HepG2 (cell line): Measurements from ENCODE around the gene KRT14. TPM values are rescaled to one million over a fixed set of nuclear protein-coding genes. Genes with fewer than 3 reads are reported as not detected.

Experiments used
- HDAC6 ChIP-seq: fragments of 200-600 bp; sonication (generic); IDR thresholded peaks from 2 replicates; pipeline ENCODE4 v1.7.0; 2017; ENCODE audit warnings: mild to moderate bottlenecking, antibody characterized with exemption, low read length, low read depth
- MAFK ChIP-seq, 2 experiments: IDR thresholded peaks in 1 of 2; conservative IDR thresholded peaks in 1 of 2; 2 replicates each; pipeline ENCODE4 v1.6.1; 2011; ENCODE audit warnings: improper control_type of control experiment in 2 of 2, low read length in 2 of 2
- MBD4 ChIP-seq: IDR thresholded peaks from 2 replicates; pipeline ENCODE4 v1.6.1; 2012; ENCODE audit warnings: low read length, inconsistent platforms, borderline replicate concordance
- MXD1 ChIP-seq: sonication (generic); formaldehyde crosslinking; IDR thresholded peaks from 2 replicates; pipeline ENCODE4 v1.4.0; 2020; ENCODE audit warnings: mild to moderate bottlenecking, missing genetic modification reagents
- ONECUT2 ChIP-seq: sonication (generic); formaldehyde crosslinking; IDR thresholded peaks from 2 replicates; pipeline ENCODE4 v1.4.0; 2020; ENCODE audit warnings: missing genetic modification reagents
- SCMH1 ChIP-seq: sonication (generic); formaldehyde crosslinking; IDR thresholded peaks from 2 replicates; pipeline ENCODE4 v1.9.0; 2021; ENCODE audit warnings: missing genetic modification reagents, mild to moderate bottlenecking, borderline replicate concordance
- SOX13 ChIP-seq, 3 experiments: fragments of 450-650 bp in 1 of 3; sonication (generic) in 1 of 3; formaldehyde crosslinking in 1 of 3; IDR thresholded peaks in 2 of 3; conservative IDR thresholded peaks in 1 of 3; 2 replicates each; pipeline versions ENCODE4 v1.5.0 to v1.6.1; 2016 to 2020; ENCODE audit warnings: antibody characterized with exemption in 1 of 3, mild to moderate bottlenecking in 1 of 3, missing compliant biosample characterization in 1 of 3, missing genetic modification reagents in 1 of 3, moderate library complexity in 1 of 3
- SPEN ChIP-seq: sonication (generic); formaldehyde crosslinking; IDR thresholded peaks from 2 replicates; pipeline ENCODE4 v1.5.1; 2020; ENCODE audit warnings: low read depth, mild to moderate bottlenecking, missing genetic modification reagents
- XBP1 ChIP-seq: sonication (generic); formaldehyde crosslinking; IDR thresholded peaks from 2 replicates; pipeline ENCODE4 v1.5.0; 2020; ENCODE audit warnings: missing genetic modification reagents
- ZNF138 ChIP-seq: sonication (generic); formaldehyde crosslinking; IDR thresholded peaks from 2 replicates; pipeline ENCODE4 v1.5.0; 2020; ENCODE audit warnings: mild to moderate bottlenecking, low read depth, missing genetic modification reagents
- ZNF513 ChIP-seq: sonication (generic); formaldehyde crosslinking; conservative IDR thresholded peaks from 2 replicates; pipeline ENCODE4 v1.5.0; 2020; ENCODE audit warnings: missing genetic modification reagents
- ZNF878 ChIP-seq: sonication (generic); formaldehyde crosslinking; IDR thresholded peaks from 2 replicates; pipeline ENCODE4 v1.8.1; 2023; ENCODE audit warnings: mild to moderate bottlenecking, missing genetic modification reagents, moderate library complexity
- polyA plus RNA-seq, 8 experiments: library from polyadenylated mRNA; depleted of rRNA in 3 of 8; stranded (reverse) in 7 of 8; unstranded in 1 of 8; fragments of >200 nt; fragmentation: Illumina TruSeq in 4 of 8; extraction: Trizol in 4 of 8; gene quantifications; 2 replicates each; pipeline versions ENCODE4 v1.2.1 to v1.2.3, GENCODE V29; 2011 to 2016; ENCODE audit warnings: low read depth in 4 of 8, missing spikeins in 1 of 8, mixed read lengths in 1 of 8; ENCODE audit not compliant: insufficient read depth in 1 of 8
- total RNA-seq, 5 experiments: library from RNA; depleted of rRNA; stranded (reverse); fragments of >200 nt; fragmentation: Illumina TruSeq; extraction: Trizol; gene quantifications; 2 replicates each; pipeline ENCODE4 v1.2.3, GENCODE V29; 2016; ENCODE audit warnings: low read depth in 1 of 5
- TF ChIP-seq, protein P1 (sequence below): IDR thresholded peaks from 2 replicates; pipeline ENCODE4 v1.4.0; 2020; ENCODE audit warnings: mild to moderate bottlenecking, missing genetic modification reagents
- TF ChIP-seq, protein P2 (sequence below): sonication (generic); formaldehyde crosslinking; IDR thresholded peaks from 2 replicates; pipeline ENCODE4 v1.5.0; 2020; ENCODE audit warnings: missing genetic modification reagents
- TF ChIP-seq, protein P3 (sequence below): sonication (generic); formaldehyde crosslinking; IDR thresholded peaks from 2 replicates; pipeline ENCODE4 v1.4.0; 2020; ENCODE audit warnings: missing genetic modification reagents

KRT14 gene
- total and polyA plus RNA-seq, 2 of the 13 experiments (the other 11 are each of a cell fraction or from before 2014, with no cell fraction given) = 0.09 TPM; not detected in 1

DNA sequence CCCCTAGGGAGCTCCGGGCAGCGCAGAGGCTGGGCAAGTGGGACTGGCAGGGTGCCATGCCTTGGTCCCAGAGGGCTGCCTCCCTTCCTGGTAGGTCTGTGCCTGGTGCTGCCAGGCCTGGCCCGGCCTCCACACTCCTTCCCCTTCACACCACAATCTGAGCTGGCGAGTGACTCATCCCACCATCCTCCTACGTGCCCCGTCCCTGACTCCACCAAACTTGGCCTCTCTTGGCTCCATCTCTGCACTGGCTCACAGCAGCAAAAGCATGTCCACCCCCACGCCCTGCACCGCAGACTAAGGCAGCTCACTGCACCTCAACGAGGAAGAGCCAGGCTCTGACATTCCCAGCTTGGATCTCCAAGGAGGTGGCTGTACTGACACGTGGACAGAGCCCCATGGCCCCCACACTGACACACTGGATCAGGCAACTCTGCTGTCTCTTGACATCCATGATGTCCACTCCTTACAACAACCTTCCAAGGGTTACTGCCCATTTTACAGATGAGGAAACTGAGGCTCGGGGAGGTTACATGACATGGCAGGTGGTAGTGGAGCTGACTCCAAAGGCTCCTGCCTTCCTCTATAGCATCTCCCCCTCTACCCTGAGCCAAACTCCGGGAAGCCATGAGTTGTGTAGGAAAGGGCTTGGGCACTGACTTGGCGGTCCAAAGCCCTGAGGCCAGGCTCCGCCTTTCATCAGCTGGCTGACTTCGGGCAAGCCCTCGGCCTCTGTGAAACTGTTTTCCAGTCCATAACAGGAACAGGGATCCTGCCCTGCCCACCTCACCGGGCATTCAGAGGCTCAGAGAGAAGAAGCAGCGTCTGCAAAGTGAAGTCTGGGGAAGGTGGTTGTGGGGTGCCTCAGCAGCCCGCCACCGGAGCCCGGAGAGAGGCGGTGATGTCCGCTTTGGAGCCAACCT lies 38.5 kb downstream of the KRT14 start (continued):
- TF ChIP-seq ZNF513 (CRISPR knock-in tag) (no peak), MBD4 (no peak), SOX13 (IDR thresholded peaks at IDR 0.05) (no peak), SOX13 (CRISPR knock-in tag; conservative IDR thresholded peaks at IDR 0.05 in 1 of 2, IDR thresholded peaks at IDR 0.05 in 1 of 2) (no peak), XBP1 (no peak), SPEN (no peak), ONECUT2 (CRISPR knock-in tag) (no peak), MXD1 (CRISPR knock-in tag) (peak; percentile 61; the same call in 1 of the 2 replicates), HDAC6 (no peak), ZNF878 (CRISPR knock-in tag) (no peak), SCMH1 (CRISPR knock-in tag) (no peak), MAFK (conservative IDR thresholded peaks at IDR 0.05 in 1 of 2, IDR thresholded peaks at IDR 0.05 in 1 of 2; ENCODE audit: low read length in 2 of 2) (no peak), ZNF138 (CRISPR knock-in tag) (no peak)
- TF ChIP-seq, protein P1, sequence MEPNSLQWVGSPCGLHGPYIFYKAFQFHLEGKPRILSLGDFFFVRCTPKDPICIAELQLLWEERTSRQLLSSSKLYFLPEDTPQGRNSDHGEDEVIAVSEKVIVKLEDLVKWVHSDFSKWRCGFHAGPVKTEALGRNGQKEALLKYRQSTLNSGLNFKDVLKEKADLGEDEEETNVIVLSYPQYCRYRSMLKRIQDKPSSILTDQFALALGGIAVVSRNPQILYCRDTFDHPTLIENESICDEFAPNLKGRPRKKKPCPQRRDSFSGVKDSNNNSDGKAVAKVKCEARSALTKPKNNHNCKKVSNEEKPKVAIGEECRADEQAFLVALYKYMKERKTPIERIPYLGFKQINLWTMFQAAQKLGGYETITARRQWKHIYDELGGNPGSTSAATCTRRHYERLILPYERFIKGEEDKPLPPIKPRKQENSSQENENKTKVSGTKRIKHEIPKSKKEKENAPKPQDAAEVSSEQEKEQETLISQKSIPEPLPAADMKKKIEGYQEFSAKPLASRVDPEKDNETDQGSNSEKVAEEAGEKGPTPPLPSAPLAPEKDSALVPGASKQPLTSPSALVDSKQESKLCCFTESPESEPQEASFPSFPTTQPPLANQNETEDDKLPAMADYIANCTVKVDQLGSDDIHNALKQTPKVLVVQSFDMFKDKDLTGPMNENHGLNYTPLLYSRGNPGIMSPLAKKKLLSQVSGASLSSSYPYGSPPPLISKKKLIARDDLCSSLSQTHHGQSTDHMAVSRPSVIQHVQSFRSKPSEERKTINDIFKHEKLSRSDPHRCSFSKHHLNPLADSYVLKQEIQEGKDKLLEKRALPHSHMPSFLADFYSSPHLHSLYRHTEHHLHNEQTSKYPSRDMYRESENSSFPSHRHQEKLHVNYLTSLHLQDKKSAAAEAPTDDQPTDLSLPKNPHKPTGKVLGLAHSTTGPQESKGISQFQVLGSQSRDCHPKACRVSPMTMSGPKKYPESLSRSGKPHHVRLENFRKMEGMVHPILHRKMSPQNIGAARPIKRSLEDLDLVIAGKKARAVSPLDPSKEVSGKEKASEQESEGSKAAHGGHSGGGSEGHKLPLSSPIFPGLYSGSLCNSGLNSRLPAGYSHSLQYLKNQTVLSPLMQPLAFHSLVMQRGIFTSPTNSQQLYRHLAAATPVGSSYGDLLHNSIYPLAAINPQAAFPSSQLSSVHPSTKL = no peak
- TF ChIP-seq, protein P2, sequence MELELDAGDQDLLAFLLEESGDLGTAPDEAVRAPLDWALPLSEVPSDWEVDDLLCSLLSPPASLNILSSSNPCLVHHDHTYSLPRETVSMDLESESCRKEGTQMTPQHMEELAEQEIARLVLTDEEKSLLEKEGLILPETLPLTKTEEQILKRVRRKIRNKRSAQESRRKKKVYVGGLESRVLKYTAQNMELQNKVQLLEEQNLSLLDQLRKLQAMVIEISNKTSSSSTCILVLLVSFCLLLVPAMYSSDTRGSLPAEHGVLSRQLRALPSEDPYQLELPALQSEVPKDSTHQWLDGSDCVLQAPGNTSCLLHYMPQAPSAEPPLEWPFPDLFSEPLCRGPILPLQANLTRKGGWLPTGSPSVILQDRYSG = no peak
- TF ChIP-seq, protein P3, sequence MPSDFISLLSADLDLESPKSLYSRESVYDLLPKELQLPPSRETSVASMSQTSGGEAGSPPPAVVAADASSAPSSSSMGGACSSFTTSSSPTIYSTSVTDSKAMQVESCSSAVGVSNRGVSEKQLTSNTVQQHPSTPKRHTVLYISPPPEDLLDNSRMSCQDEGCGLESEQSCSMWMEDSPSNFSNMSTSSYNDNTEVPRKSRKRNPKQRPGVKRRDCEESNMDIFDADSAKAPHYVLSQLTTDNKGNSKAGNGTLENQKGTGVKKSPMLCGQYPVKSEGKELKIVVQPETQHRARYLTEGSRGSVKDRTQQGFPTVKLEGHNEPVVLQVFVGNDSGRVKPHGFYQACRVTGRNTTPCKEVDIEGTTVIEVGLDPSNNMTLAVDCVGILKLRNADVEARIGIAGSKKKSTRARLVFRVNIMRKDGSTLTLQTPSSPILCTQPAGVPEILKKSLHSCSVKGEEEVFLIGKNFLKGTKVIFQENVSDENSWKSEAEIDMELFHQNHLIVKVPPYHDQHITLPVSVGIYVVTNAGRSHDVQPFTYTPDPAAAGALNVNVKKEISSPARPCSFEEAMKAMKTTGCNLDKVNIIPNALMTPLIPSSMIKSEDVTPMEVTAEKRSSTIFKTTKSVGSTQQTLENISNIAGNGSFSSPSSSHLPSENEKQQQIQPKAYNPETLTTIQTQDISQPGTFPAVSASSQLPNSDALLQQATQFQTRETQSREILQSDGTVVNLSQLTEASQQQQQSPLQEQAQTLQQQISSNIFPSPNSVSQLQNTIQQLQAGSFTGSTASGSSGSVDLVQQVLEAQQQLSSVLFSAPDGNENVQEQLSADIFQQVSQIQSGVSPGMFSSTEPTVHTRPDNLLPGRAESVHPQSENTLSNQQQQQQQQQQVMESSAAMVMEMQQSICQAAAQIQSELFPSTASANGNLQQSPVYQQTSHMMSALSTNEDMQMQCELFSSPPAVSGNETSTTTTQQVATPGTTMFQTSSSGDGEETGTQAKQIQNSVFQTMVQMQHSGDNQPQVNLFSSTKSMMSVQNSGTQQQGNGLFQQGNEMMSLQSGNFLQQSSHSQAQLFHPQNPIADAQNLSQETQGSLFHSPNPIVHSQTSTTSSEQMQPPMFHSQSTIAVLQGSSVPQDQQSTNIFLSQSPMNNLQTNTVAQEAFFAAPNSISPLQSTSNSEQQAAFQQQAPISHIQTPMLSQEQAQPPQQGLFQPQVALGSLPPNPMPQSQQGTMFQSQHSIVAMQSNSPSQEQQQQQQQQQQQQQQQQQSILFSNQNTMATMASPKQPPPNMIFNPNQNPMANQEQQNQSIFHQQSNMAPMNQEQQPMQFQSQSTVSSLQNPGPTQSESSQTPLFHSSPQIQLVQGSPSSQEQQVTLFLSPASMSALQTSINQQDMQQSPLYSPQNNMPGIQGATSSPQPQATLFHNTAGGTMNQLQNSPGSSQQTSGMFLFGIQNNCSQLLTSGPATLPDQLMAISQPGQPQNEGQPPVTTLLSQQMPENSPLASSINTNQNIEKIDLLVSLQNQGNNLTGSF (CRISPR knock-in tag) = 0 out of 2 replicates have a peak, but pooled peaks have one; percentile 23
